K562 (cell line): ENCODE measurements around the gene NR5A1. TPM values are rescaled to one million over a fixed set of nuclear protein-coding genes. Genes with fewer than 3 reads are reported as not detected.

Experiments used
- ATAC-seq: fragments of 200-7000 bp; cut with Tn5 transposase; 3 replicates; pipeline ENCODE4 v1.9.1; 2020; ENCODE audit warnings: moderate library complexity
- BruUV-seq: library from RNA; stranded (reverse); fragments of 400-500 nt; replicated peaks from 2 replicates; lab custom pipeline; 2021; lab: Mats Ljungman, UMichigan
- CTCF ChIA-PET: fragments of 300-600 bp; formaldehyde crosslinking; extraction: SDS; loops from one replicate; lab custom pipeline; 2021; ENCODE audit warnings: low intra/inter-chr PET ratio; lab: Yijun Ruan, JAX
- POLR2A ChIA-PET: fragments of 300-600, 350-650 bp; sonication (Branson Sonifier 250); formaldehyde crosslinking; extraction: SDS; loops from one replicate; lab custom pipeline; 2021; ENCODE audit warnings: antibody characterized with exemption, inconsistent platforms; lab: Yijun Ruan, JAX
- DNase-seq, 4 experiments: peaks; one replicate each; pipeline versions ENCODE4 v3.0.0 to v3.0.0-alpha.2; 2011 to 2018; ENCODE audit warnings: low spot score in 3 of 4, mixed read lengths in 3 of 4; ENCODE audit errors: extremely low read depth in 1 of 4
- FAIRE-seq: peaks from 2 replicates; lab custom pipeline; 2011; peaks lifted over from hg19 to GRCh38; lab: Jason Lieb, UNC
- H2AFZ ChIP-seq: 2 replicates; pipeline ENCODE4 v1.6.0; 2011; ENCODE audit warnings: low read depth, low read length, control low read depth, inconsistent platforms
- H3K27ac ChIP-seq: fragments of 200-600 bp; 3 replicates; pipeline ENCODE4 v1.8.0; 2011; ENCODE audit warnings: low read depth, mild to moderate bottlenecking, control low read depth, inconsistent platforms, low read length, moderate library complexity, mixed read lengths; ENCODE audit errors: extremely low read depth
- H3K27me3 ChIP-seq, 2 experiments: fragments of 300-600 bp in 1 of 2; 2 replicates in 1 of 2; 3 replicates in 1 of 2; pipeline versions ENCODE4 v1.6.0 to v1.8.0; 2011; ENCODE audit warnings: inconsistent platforms in 2 of 2, low read length in 2 of 2, mild to moderate bottlenecking in 1 of 2, mixed read lengths in 1 of 2, moderate library complexity in 1 of 2; ENCODE audit not compliant: control insufficient read depth in 2 of 2, insufficient read depth in 2 of 2
- H3K36me3 ChIP-seq: fragments of 300-600 bp; 3 replicates; pipeline ENCODE4 v1.8.0; 2011; ENCODE audit warnings: mild to moderate bottlenecking, low read length, inconsistent platforms; ENCODE audit not compliant: control insufficient read depth, insufficient read depth
- H3K4me1 ChIP-seq, 2 experiments: fragments of 200-600 bp in 1 of 2; replicated peaks in 1 of 2; 2 replicates in 1 of 2; 3 replicates in 1 of 2; pipeline versions ENCODE4 v1.5.1 to v1.8.0; 2011; ENCODE audit warnings: inconsistent platforms in 2 of 2, low read length in 2 of 2, mild to moderate bottlenecking in 1 of 2, mixed read lengths in 1 of 2, moderate library complexity in 1 of 2; ENCODE audit not compliant: control insufficient read depth in 2 of 2, insufficient read depth in 2 of 2
- H3K4me2 ChIP-seq: 2 replicates; pipeline ENCODE4 v1.6.1; 2011; ENCODE audit warnings: low read length, control low read depth, inconsistent platforms, mixed read lengths; ENCODE audit not compliant: insufficient read depth
- H3K4me3 ChIP-seq: fragments of 200-600 bp; sonication (generic), shearing (Covaris generic); 2 replicates; pipeline ENCODE4 v1.5.1; 2016; ENCODE audit warnings: control low read depth, inconsistent platforms
- H3K79me2 ChIP-seq: fragments of 200-600 bp; 3 replicates; pipeline ENCODE4 v1.8.0; 2011; ENCODE audit warnings: low read length, inconsistent platforms; ENCODE audit not compliant: control insufficient read depth, insufficient read depth
- H3K9ac ChIP-seq, 2 experiments: 2 replicates each; pipeline versions ENCODE4 v1.6.0 to v1.6.1; 2011; ENCODE audit warnings: low read depth in 2 of 2, low read length in 2 of 2, control low read depth in 1 of 2, inconsistent platforms in 1 of 2, mild to moderate bottlenecking in 1 of 2, mixed read lengths in 1 of 2; ENCODE audit not compliant: insufficient read depth in 1 of 2
- H3K9me1 ChIP-seq: one replicate; pipeline ENCODE4 v1.6.0; 2011; ENCODE audit warnings: inconsistent platforms, mild to moderate bottlenecking, low read length, moderate library complexity; ENCODE audit not compliant: control insufficient read depth, insufficient read depth
- H3K9me3 ChIP-seq: replicated peaks from 2 replicates; pipeline ENCODE4 v1.5.1; 2011; ENCODE audit warnings: low read depth, low read length, inconsistent platforms; ENCODE audit not compliant: control insufficient read depth, insufficient read depth
- H4K20me1 ChIP-seq: replicated peaks from 2 replicates; pipeline ENCODE4 v1.6.1; 2011; ENCODE audit warnings: low read length, inconsistent platforms, mixed read lengths; ENCODE audit not compliant: control insufficient read depth, insufficient read depth
- NR1H2 ChIP-seq: sonication (generic); formaldehyde crosslinking; IDR thresholded peaks from 2 replicates; pipeline ENCODE4 v1.4.0; 2020; ENCODE audit warnings: mild to moderate bottlenecking, missing genetic modification reagents
- ZFX ChIP-seq: sonication (generic); formaldehyde crosslinking; IDR thresholded peaks from 2 replicates; pipeline ENCODE4 v1.8.0; 2022; ENCODE audit warnings: mild to moderate bottlenecking, missing genetic modification reagents, moderate library complexity
- ZKSCAN1 ChIP-seq: fragments of 150-350 bp; IDR thresholded peaks from 2 replicates; pipeline ENCODE4 v1.6.1; 2016; ENCODE audit warnings: low read depth, low read length
- WGBS: fragments of 100-300 bp; shearing (Covaris generic); methylation state at CpG from one replicate; pipeline ENCODE4 v1.1.6; 2016; ENCODE audit warnings: low coverage, mixed read lengths; ENCODE audit not compliant: insufficient coverage; ENCODE audit errors: missing lambda C conversion rate; 5-methylcytosine and 5-hydroxymethylcytosine counted together
- in situ Hi-C: fragments of 300-500 bp; cut with MboI; formaldehyde crosslinking; loops from 4 replicates; pipeline ENCODE4 v1.15.0; 2018; ENCODE audit warnings: inconsistent platforms, mixed read lengths
- intact Hi-C: fragments of 100-400 bp; cut with micrococcal nuclease; formaldehyde crosslinking; loops from 2 replicates; pipeline ENCODE4 v1.14.2; 2022
- polyA plus RNA-seq, 8 experiments: library from polyadenylated mRNA; depleted of rRNA in 4 of 8; stranded (reverse) in 5 of 8; unstranded in 3 of 8; fragments of >200 nt; fragmentation: Nextera tagmentation in 2 of 8; fragmentation: Illumina TruSeq in 1 of 8; extraction: Ambion mirVana in 2 of 8; extraction: Trizol in 1 of 8; gene quantifications; 2 replicates each; pipeline versions ENCODE4 v1.2.1 to v1.2.3, GENCODE V29; 2011 to 2014; ENCODE audit warnings: inconsistent platforms in 1 of 8, missing spikeins in 1 of 8
- total RNA-seq, 7 experiments: library from RNA; depleted of rRNA in 6 of 7; stranded (reverse); fragments of >200 nt in 6 of 7; fragmentation: Illumina TruSeq in 2 of 7; extraction: Trizol in 2 of 7; gene quantifications; 2 replicates each; pipeline versions ENCODE4 v1.2.1 to v1.2.3, GENCODE V29; 2011 to 2021; ENCODE audit warnings: low replicate concordance in 1 of 7
- TF ChIP-seq, protein P1 (sequence below): fragments of 450-650 bp; IDR thresholded peaks from 2 replicates; pipeline ENCODE4 v1.6.1; 2018; ENCODE audit not compliant: partially characterized antibody

Gene NR5A1
- total and polyA plus RNA-seq, 9 of the 15 experiments (the other 6 are each of a cell fraction or from before 2014, with no cell fraction given), result 0.11 to 0.32 (median 0.20) TPM; not detected in 6

GRCh38 chr9:124467410-124468060, 39.7 kb downstream of the NR5A1 start:
- 16% methylated on average over 17 of the region's 17 CpGs for WGBS
- intact Hi-C loops, result no loop called here
- in situ Hi-C loops, result no loop called here
- Histone ChIP-seq H3K27me3 (peaks cover 22 to 46% of the 10 kb centered on the region in 2 experiments; a peak in 4 of 5 replicates), H2AFZ (no peak overlapping the region), H3K9me1 (no peaks in the 10 kb centered on the region), H3K79me2 (no peaks in the 10 kb centered on the region), H3K4me2 (no peak overlapping the region), H3K27ac (no peak overlapping the region), H3K9ac (no peak overlapping the region), H3K4me3 (no peak overlapping the region), H3K9me3 (no peaks in the 10 kb centered on the region; the same call in 1 of the 2 replicates), H3K4me1 (peaks cover 0 to 21% of the 10 kb centered on the region in 2 experiments; a peak in 3 of 5 replicates), H4K20me1 (no peaks in the 10 kb centered on the region), H3K36me3 (no peaks in the 10 kb centered on the region)
- ChIA-PET POLR2A (interaction anchor here (0.7 kb wide), 1 partner anchor 353 kb away, joined by 3 read pairs; no protein-coding TSS in a partner anchor), CTCF (no interaction called here)
- BruUV-seq, result no TSS peak
- DNase-seq (no peak), ATAC-seq (no peak), FAIRE-seq (no peak)
- TF ChIP-seq, protein P1, sequence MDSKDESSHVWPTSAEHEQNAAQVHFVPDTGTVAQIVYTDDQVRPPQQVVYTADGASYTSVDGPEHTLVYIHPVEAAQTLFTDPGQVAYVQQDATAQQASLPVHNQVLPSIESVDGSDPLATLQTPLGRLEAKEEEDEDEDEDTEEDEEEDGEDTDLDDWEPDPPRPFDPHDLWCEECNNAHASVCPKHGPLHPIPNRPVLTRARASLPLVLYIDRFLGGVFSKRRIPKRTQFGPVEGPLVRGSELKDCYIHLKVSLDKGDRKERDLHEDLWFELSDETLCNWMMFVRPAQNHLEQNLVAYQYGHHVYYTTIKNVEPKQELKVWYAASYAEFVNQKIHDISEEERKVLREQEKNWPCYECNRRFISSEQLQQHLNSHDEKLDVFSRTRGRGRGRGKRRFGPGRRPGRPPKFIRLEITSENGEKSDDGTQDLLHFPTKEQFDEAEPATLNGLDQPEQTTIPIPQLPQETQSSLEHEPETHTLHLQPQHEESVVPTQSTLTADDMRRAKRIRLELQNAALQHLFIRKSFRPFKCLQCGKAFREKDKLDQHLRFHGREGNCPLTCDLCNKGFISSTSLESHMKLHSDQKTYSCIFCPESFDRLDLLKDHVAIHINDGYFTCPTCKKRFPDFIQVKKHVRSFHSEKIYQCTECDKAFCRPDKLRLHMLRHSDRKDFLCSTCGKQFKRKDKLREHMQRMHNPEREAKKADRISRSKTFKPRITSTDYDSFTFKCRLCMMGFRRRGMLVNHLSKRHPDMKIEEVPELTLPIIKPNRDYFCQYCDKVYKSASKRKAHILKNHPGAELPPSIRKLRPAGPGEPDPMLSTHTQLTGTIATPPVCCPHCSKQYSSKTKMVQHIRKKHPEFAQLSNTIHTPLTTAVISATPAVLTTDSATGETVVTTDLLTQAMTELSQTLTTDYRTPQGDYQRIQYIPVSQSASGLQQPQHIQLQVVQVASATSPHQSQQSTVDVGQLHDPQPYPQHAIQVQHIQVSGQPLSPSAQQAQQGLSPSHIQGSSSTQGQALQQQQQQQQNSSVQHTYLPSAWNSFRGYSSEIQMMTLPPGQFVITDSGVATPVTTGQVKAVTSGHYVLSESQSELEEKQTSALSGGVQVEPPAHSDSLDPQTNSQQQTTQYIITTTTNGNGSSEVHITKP, result peak; percentile 18
- no peak for TF ChIP-seq NR1H2
- TF ChIP-seq ZKSCAN1, result peak; percentile 78
- TF ChIP-seq ZFX (CRISPR knock-in tag), result no peak
